NCI-H2227 (cell line): ENCODE data around the gene COL26A1.

Source experiments
- DNase-seq: peaks from one replicate; lab custom pipeline; 2025; ENCODE audit not compliant: unreplicated experiment; lab: John Stamatoyannopoulos, UW

Gene COL26A1

DNA sequence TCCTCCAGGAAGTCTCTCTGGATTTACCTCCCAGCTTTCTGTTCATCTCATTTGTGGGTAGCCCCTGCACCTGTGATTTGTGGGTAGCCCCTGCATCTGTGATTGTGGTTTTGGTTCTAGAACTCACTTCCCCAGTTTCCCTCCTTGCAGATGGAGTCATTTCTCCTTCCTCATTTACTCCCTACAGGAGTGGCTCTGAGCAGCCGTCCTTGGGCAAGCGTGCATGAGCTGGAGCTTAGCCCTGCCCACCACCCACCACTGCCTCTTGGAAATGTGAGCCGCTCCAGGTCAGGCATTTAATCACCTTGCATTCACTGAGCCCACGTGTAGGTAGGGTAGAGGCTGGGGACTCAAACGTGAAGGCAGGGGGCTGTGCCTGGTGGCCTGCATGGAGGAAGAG, 8.2 kb downstream of the COL26A1 start:
- DNase-seq = no peak

DNA sequence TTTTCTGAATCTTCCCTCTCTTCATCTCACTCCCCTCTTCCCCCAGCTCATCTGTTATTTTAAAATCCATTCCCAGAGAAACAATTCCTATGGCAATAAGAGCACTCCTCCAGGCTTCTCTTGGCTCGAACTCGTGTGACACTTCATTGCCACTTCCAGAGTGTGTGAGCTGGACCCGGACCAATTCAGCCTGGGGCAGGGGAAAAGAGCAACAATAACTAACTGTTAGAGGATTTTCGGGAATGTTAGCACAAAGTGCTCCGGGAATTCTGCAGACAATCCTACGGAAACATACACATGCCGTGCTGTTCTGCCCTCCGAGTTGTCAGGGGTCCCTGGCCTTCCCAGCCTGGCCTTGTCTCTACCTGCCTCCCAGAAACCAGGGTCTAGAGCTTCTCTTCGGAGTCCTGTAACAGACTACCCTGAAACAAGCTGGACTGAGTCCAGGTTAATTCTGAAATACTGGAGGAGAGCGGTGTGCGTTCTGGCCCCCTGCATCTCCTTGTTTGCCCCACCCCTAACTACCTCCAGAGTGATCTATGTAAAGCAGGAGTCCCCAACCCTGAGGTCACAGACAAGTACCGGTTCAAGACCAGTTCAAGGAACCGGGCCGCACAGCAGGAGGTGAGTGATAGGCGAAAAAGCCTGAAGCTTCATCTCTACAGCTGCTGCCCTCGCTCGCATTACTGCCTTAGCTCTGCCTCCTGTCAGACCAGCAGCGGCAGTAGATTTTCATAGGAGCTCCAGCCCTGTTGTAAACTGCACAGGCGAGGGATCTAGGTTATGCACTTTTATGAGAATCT, 11.3 kb downstream of the COL26A1 start:
- peak; percentile 30 for DNase-seq

DNA sequence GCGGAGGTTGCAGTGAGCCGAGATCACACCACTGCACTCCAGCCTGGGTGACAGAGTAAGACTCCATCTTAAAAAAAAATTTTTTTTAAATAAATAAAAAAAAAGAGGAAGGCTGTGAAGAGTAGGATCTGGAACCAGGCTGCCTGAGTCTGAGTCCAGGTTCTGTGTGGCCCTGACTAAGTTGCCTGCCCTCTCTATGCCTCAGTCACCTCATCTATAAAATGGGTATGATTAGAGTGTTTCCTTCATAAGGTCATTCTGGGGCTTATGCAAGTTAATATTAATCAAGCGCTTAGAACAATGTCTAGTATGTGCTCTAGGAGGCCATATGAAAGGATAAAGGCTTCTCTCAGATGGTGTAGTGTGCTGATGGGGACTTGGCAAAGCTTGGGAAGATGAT, 12.3 kb downstream of the COL26A1 start:
- no peak for DNase-seq

- DNase-seq = no peak
These were observed 13.9 kb downstream of the COL26A1 start for GRCh38 chr7:101376601-101377000.

DNA sequence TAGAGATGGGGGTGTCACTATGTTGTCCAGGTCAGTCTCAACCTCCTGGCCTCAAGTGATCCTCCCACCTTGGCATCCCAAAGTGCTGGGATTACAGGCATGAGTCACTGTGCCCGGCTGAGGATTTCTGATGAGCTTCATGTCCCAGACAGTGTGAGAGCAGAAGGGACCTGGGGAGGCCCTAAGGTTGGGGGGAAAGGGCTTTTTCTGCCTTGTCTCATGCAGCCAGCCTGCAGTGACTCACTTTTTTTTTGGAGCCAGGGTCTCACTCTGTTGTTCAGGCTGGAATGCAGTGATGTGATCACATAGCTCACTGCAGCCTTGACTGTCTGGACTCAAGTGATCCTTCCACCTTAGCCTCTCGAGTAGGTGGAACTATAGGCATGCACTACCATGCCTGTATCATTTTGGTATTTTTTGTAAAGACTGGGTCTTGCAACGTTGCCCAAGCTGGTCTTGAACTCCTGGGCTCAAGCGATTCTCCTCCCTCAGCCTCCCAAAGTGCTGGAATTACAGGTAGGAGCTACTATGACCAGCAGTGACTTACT, 14.6 kb downstream of the COL26A1 start:
- no peak for DNase-seq

DNA sequence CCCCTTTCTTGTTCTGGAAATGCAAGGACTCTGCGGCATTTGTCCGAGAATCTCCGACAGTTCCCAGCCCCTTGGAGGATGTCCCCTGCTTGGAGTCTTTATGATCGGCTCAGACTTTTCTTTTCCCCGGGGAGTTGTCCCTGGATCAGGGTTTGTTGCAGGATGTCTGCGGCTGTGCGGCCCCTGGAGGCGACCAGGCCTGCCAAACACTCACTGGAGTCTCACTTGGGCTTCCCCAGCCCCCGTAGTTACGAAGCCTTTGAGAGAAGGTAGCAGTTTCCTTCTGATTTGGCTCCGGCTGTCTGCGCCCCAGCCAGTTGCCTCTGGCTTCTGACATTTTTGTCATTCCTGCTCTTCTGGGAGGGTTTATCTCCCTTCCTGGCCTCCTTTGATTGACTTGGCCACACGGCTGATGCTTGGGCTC, 16.1 kb downstream of the COL26A1 start:
- no peak for DNase-seq

GRCh38 chr7:101379302-101379701, 16.6 kb downstream of the COL26A1 start:
- DNase-seq = no peak

- DNase-seq = no peak
These were observed 19.0 kb downstream of the COL26A1 start for GRCh38 chr7:101381549-101382111.

DNA sequence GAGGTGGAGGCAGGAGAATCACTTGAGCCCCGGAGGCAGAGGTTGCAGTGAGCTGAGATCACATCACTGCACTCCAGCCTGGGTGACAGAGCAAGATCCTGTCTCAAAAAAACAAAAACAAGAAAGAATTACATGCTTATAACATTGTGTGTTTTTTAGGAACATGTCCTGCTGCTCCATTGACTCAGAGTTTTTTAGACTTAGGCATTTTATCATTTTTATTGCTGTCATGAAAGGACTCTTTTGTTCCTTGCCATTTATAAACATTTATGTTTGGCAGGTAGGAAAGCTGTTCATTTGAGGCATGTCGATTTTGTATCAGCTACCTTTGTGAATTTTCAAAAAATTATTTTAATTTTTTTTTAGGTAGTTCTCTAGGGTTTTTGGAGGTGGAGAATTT, 20.3 kb downstream of the COL26A1 start:
- DNase-seq = no peak

DNA sequence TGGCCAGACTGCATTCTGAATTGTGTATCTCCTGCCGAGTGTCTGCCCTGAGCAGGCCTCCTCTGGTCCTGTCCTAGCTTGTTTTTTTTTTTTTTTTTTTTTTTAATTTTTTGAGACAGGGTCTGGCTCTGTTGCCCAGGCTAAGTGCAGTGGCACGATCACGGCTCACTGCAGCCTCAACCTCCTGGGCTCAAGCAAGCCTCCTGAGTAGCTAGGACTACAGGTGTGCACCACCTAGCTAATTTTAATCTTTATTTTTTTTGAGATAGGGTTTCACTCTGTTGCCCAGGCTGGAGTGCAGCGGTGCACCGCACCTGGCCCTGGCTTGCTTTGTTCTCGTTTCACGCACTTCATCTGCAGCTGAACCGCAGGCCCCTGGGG, 23.5 kb downstream of the COL26A1 start:
- no peak for DNase-seq

DNA sequence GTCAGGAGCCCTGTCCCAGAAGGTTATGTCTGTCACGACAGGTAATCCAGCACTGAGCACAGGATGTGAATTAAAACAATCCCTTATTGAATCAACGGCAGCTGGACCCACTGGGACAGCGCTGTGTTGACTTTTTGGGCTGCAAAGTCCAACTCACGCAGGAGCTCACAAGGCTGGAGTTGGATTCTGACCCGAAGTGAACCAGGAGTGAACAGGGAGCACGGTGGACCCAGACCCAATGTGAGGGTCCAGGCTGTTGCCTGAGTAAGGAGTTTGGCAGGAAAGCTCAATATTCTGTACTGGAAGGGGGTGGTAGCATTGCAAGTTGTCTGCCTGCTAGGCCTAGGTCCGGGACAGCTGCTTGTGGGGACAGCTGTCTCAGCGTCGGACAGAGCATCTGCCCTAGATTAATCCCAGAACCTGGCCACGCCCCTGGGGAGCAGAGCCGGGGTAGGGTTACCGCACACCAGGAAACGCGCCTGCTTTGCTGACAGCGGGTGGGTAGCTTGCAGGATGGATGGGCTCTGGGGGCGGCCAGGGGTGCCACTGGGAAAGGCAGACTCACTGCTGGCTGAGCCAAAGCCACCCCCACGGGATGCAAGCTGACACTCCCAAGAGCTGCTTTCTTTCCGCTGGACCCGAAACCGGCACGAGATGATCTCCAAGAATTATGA, 24.0 kb downstream of the COL26A1 start:
- DNase-seq = peak; percentile 32

DNA sequence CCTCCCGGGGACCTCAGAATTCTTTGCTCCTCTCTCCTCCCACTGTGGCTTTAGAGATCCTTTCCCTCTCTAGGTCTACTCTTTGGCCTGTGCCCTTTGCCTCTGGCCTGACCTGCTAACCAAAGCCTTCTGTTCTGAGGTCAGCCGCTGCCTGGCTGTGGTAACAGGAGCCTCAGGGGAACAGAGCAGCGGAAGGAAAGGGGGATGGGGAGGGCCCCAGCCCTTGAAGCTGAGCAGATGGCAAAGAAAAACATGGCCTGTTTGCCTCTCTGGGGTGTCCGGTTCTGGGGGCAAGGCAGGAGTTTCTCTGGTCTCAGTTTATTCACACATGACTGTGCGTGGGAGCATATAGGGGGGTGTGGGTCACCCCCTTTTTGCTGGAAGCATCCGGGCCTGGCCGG, 28.2 kb downstream of the COL26A1 start:
- no peak for DNase-seq

GRCh38 chr7:101391991-101392390, 29.3 kb downstream of the COL26A1 start:
- no peak for DNase-seq

- DNase-seq = no peak
These were observed 31.2 kb downstream of the COL26A1 start for GRCh38 chr7:101393865-101394264.

- DNase-seq = no peak
These were observed 32.7 kb downstream of the COL26A1 start for GRCh38 chr7:101395376-101395775.

- no peak for DNase-seq
These were observed 34.6 kb downstream of the COL26A1 start for GRCh38 chr7:101397243-101397642.

- DNase-seq = no peak
These were observed 35.2 kb downstream of the COL26A1 start for GRCh38 chr7:101397770-101398324.

GRCh38 chr7:101398396-101399289, 36.0 kb downstream of the COL26A1 start:
- no peak for DNase-seq

DNA sequence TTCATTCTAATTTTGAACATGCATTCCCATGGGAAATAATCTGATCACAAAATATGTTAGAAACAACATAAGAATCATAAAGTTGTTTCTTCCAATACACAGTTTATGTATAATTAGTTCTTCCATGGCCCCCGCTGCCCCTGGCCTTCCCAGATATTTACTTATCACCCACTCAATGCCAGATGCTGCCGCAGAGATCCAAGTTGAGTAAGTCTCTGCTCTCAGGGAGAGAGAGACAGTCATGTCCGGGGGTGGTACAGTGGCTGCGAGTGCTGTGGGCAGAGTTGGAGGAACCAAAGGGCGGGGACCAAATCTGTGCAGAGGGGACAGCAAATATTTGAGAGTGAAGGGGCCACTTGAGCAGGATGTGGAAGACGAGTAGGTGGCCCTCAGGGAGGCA, 37.1 kb downstream of the COL26A1 start:
- no peak for DNase-seq

DNA sequence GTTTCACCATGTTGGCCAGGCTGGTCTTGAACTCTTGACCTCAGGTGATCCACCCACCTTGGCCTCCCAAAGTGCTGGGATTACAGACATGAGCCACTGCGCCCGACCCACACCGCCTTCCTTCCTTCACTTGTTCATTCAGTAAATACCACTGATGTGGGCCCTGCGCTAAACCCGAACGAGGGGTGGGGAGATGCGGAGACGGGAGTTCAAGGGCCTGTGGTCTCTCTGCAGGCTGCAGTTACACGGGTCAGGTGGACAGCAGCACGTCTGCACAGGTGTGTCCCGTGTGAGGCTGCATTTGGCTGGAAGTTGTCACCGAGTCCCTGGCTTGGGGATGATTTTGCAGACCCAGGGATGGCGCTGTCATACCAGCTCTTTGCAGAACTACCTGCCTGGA, 38.1 kb downstream of the COL26A1 start:
- DNase-seq = no peak
